ENCODE data around the gene PDLIM4. TPM values are rescaled to one million over a fixed set of nuclear protein-coding genes. Genes with fewer than 3 reads are reported as not detected.

The PDLIM4 gene
- total RNA-seq, 1 donor from 2014 or later = 146 TPM

- no peaks in the 10 kb centered on the region for H3K27me3 ChIP-seq (ENCODE audit: control insufficient read depth, insufficient read depth, low read length)
- no peak for DNase-seq (ENCODE audit: low read depth)
- no peak overlapping the region for H3K4me3 ChIP-seq (ENCODE audit: low read depth, low read length)
- TF ChIP-seq, protein P1, sequence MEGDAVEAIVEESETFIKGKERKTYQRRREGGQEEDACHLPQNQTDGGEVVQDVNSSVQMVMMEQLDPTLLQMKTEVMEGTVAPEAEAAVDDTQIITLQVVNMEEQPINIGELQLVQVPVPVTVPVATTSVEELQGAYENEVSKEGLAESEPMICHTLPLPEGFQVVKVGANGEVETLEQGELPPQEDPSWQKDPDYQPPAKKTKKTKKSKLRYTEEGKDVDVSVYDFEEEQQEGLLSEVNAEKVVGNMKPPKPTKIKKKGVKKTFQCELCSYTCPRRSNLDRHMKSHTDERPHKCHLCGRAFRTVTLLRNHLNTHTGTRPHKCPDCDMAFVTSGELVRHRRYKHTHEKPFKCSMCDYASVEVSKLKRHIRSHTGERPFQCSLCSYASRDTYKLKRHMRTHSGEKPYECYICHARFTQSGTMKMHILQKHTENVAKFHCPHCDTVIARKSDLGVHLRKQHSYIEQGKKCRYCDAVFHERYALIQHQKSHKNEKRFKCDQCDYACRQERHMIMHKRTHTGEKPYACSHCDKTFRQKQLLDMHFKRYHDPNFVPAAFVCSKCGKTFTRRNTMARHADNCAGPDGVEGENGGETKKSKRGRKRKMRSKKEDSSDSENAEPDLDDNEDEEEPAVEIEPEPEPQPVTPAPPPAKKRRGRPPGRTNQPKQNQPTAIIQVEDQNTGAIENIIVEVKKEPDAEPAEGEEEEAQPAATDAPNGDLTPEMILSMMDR (IDR thresholded peaks at IDR 0.05; ENCODE audit: insufficient read depth, low read length, poor library complexity, severe bottlenecking) = no peak
- peaks cover 1% of the 10 kb centered on the region for H3K36me3 ChIP-seq (ENCODE audit: control insufficient read depth, insufficient read depth, low read length)
These were observed 37.5 kb upstream of the PDLIM4 start for GRCh38 chr5:132219981-132220380.

- H3K27me3 ChIP-seq (ENCODE audit: control insufficient read depth, insufficient read depth, low read length) = no peaks in the 10 kb centered on the region
- H3K4me3 ChIP-seq (ENCODE audit: low read depth, low read length) = no peak overlapping the region
- TF ChIP-seq, protein P1 (IDR thresholded peaks at IDR 0.05; ENCODE audit: insufficient read depth, low read length, poor library complexity, severe bottlenecking) = no peak
- no peak for DNase-seq (ENCODE audit: low read depth)
- peaks cover 1% of the 10 kb centered on the region for H3K36me3 ChIP-seq (ENCODE audit: control insufficient read depth, insufficient read depth, low read length)
These were observed 37.0 kb upstream of the PDLIM4 start for GRCh38 chr5:132220491-132220890.

GRCh38 chr5:132221781-132222648 lies 35.5 kb upstream of the PDLIM4 start:
- TF ChIP-seq, protein P1 (IDR thresholded peaks at IDR 0.05; ENCODE audit: insufficient read depth, low read length, poor library complexity, severe bottlenecking) = no peak
- no peak for DNase-seq (ENCODE audit: low read depth)
- Histone ChIP-seq H3K36me3 (ENCODE audit: control insufficient read depth, insufficient read depth, low read length) (peaks cover 1% of the 10 kb centered on the region), H3K27me3 (ENCODE audit: control insufficient read depth, insufficient read depth, low read length) (no peaks in the 10 kb centered on the region), H3K4me3 (ENCODE audit: low read depth, low read length) (no peak overlapping the region)

GRCh38 chr5:132222649-132223038 lies 34.9 kb upstream of the PDLIM4 start:
- TF ChIP-seq, protein P1 (IDR thresholded peaks at IDR 0.05; ENCODE audit: insufficient read depth, low read length, poor library complexity, severe bottlenecking) = no peak
- H3K36me3 ChIP-seq (ENCODE audit: control insufficient read depth, insufficient read depth, low read length) = peaks cover 1% of the 10 kb centered on the region
- DNase-seq (ENCODE audit: low read depth) = no peak
- no peaks in the 10 kb centered on the region for H3K27me3 ChIP-seq (ENCODE audit: control insufficient read depth, insufficient read depth, low read length)
- H3K4me3 ChIP-seq (ENCODE audit: low read depth, low read length) = no peak overlapping the region

DNA sequence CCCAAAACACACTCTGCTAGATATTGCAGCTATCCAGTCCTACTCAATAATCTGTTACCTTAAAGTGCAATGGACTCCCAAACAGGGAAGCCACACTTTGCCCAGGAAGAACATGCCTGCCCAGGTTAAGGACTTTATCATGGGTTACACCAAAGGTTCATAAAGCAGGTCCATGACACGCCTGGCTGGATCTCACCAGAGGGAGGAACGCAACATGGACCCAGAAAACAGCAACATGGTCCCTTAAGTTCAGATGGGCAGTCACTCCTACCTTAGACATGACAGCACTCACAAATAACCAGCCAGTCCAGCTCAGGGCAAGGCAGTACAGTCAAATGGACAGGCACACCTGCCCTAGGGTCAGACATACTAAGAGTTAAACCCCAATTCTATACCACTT lies 33.6 kb upstream of the PDLIM4 start:
- Histone ChIP-seq H3K4me3 (ENCODE audit: low read depth, low read length) (no peak overlapping the region), H3K27me3 (ENCODE audit: control insufficient read depth, insufficient read depth, low read length) (no peaks in the 10 kb centered on the region), H3K36me3 (ENCODE audit: control insufficient read depth, insufficient read depth, low read length) (peaks cover 1% of the 10 kb centered on the region)
- TF ChIP-seq, protein P1 (IDR thresholded peaks at IDR 0.05; ENCODE audit: insufficient read depth, low read length, poor library complexity, severe bottlenecking) = no peak
- no peak for DNase-seq (ENCODE audit: low read depth)

GRCh38 chr5:132224716-132225115 lies 32.8 kb upstream of the PDLIM4 start:
- DNase-seq (ENCODE audit: low read depth) = no peak
- H3K4me3 ChIP-seq (ENCODE audit: low read depth, low read length) = no peak overlapping the region
- TF ChIP-seq, protein P1 (IDR thresholded peaks at IDR 0.05; ENCODE audit: insufficient read depth, low read length, poor library complexity, severe bottlenecking) = no peak
- no peaks in the 10 kb centered on the region for H3K27me3 ChIP-seq (ENCODE audit: control insufficient read depth, insufficient read depth, low read length)
- H3K36me3 ChIP-seq (ENCODE audit: control insufficient read depth, insufficient read depth, low read length) = peaks cover 1% of the 10 kb centered on the region
